Right lobe of liver (tissue), 6 donors: ENCODE data around the gene CXCR3. TPM values are rescaled to one million over a fixed set of nuclear protein-coding genes. Genes with fewer than 3 reads are reported as not detected.
"Not testable (repeated sequence)": the region's sequence is repeated elsewhere in the genome, so short reads cannot be mapped to it uniquely, and the experiment has no call there.

ENCODE experiments used
- ATAC-seq, 4 donors: fragments of 200-7000 bp; cut with Tn5 transposase; one replicate each; pipeline ENCODE4 v1.9.1; 2020; ENCODE audit warnings: mild to moderate bottlenecking in 4 of 4, moderate library complexity in 4 of 4
- DNase-seq, 3 donors: peaks; one replicate each; pipeline ENCODE4 v3.0.0-alpha.2; 2020
- H3K27ac ChIP-seq, 3 donors: fragments of 200-600 bp; one replicate each; pipeline ENCODE4 v1.8.0; 2022
- H3K27me3 ChIP-seq, 2 donors: fragments of 200-600 bp; one replicate each; pipeline ENCODE4 v1.8.0; 2022
- H3K36me3 ChIP-seq, 4 donors: fragments of 200-600 bp; sonication (generic) in 1 of 4; one replicate each; pipeline versions ENCODE4 v1.5.1 to v1.8.0; 2017 to 2022; ENCODE audit warnings: control low read depth in 1 of 4
- H3K4me1 ChIP-seq, 4 donors: fragments of 200-600 bp; sonication (generic) in 1 of 4; one replicate each; pipeline versions ENCODE4 v1.5.1 to v1.8.0; 2017 to 2022; ENCODE audit warnings: control low read depth in 1 of 4
- H3K4me3 ChIP-seq, 3 donors: fragments of 200-600 bp; one replicate each; pipeline ENCODE4 v1.8.0; 2022
- H3K9me3 ChIP-seq, 4 donors: fragments of 200-600 bp; sonication (generic) in 1 of 4; one replicate each; pipeline versions ENCODE4 v1.5.1 to v1.8.0; 2017 to 2022; ENCODE audit warnings: control low read depth in 1 of 4
- POLR2A ChIP-seq: fragments of 450-650 bp; IDR thresholded peaks from one replicate; pipeline ENCODE4 v1.6.1; 2017; ENCODE audit warnings: antibody characterized with exemption, mild to moderate bottlenecking
- WGBS: methylation state at CpG from one replicate; pipeline ENCODE4 v1.1.6; 2018; ENCODE audit warnings: low coverage, low lambda C conversion rate; ENCODE audit not compliant: insufficient coverage; ENCODE audit errors: missing lambda C conversion rate; 5-methylcytosine and 5-hydroxymethylcytosine counted together
- intact Hi-C, 2 donors: fragments of 100-400 bp; cut with DNase I; formaldehyde crosslinking; loops; one replicate each; pipeline versions ENCODE4 v1.11.2 to v1.14.1; 2022
- total RNA-seq, 6 experiments: library from RNA; depleted of rRNA in 2 of 6; stranded (reverse); fragments of >200 nt in 2 of 6; fragmentation: NEBNext Ultra II Directional in 3 of 6; extraction: Animal tissue kit (Norgen Biotek cat#: 25700) in 3 of 6; gene quantifications; one replicate each; pipeline versions ENCODE4 v1.1.0 to v1.2.4, GENCODE V29; 2016 to 2023
- TF ChIP-seq, protein P1 (sequence below), 4 donors: fragments of 200-600 bp in 3 of 4; fragments of 450-650 bp in 1 of 4; IDR thresholded peaks; one replicate each; pipeline versions ENCODE4 v1.5.1 to v1.8.0; 2016 to 2022; ENCODE audit warnings: antibody characterized with exemption in 4 of 4, mild to moderate bottlenecking in 2 of 4
- donor health status: DM: no; HTN: yes; CAD: no.
- donor health status: DM: no; HTN: no; CAD: no.
- donor health status: DM: no; HTN: no; CAD: no.
- donor health status: DM: no; HTN: yes; CAD: no.
- donor health status: DM: no; HTN: yes; CAD: no.

The CXCR3 gene
- total RNA-seq, 6 experiments from 2014 or later, result 0.13 TPM; not detected in 5

DNA sequence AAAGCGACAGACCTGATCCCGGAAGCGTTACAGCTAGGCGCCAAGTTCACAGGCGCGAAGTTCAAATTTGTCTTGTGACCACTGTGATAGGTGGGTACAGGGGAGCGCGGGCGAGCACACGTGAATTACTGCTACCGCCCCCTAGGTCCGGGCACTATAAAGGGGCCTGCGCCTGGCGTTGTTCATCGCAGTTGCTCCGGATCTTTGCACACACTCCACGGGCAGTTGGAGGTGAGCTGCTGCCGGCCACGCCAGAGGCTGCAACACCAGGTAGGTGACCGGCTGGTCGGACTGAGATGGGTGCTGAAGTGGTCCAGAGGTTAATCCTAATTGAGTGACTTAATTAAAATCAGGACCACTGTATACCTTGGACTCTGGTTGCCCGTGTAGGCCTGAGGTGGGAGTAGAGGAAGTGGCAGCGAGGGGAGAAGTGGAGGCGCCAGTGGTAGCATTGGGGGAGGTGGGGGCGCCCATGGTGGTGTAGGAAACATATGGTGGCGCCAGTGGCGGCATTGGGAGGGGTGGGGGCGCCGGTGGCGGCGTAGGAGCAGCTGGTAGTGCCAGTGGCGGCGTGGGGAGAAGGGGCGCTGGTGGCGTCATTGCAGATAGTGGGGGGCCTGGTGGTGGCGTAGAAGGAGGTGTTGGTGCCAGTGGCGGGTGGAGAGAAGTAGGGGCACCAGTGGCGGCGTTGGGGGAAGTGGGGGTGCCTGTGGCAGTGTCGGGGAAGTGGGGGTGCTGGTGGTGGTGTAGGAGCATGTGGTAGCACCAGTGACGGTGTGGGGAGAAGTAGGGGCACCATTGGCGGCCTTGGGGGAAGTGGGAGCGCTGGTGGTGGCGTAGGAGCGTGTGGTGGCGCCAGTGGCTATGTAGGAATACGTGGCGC is 39.8 kb downstream of the CXCR3 start, which contains the start of gene GCNA:
TSS of gene GCNA (plus strand) at position 185 of the 883 bp plus-strand sequence. CDS start 2,385 bp downstream, outside the sequence.
- TF ChIP-seq, protein P1, sequence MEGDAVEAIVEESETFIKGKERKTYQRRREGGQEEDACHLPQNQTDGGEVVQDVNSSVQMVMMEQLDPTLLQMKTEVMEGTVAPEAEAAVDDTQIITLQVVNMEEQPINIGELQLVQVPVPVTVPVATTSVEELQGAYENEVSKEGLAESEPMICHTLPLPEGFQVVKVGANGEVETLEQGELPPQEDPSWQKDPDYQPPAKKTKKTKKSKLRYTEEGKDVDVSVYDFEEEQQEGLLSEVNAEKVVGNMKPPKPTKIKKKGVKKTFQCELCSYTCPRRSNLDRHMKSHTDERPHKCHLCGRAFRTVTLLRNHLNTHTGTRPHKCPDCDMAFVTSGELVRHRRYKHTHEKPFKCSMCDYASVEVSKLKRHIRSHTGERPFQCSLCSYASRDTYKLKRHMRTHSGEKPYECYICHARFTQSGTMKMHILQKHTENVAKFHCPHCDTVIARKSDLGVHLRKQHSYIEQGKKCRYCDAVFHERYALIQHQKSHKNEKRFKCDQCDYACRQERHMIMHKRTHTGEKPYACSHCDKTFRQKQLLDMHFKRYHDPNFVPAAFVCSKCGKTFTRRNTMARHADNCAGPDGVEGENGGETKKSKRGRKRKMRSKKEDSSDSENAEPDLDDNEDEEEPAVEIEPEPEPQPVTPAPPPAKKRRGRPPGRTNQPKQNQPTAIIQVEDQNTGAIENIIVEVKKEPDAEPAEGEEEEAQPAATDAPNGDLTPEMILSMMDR (IDR thresholded peaks at IDR 0.05), result no peak
- TF ChIP-seq POLR2A, result no peak
- peak in 1 of 4 donors; percentile 28 for ATAC-seq
- Histone ChIP-seq H3K9me3 (no peaks in the 10 kb centered on the region), H3K4me1 (no peaks in the 10 kb centered on the region), H3K27ac (no peak within 1 kb of the TSS), H3K4me3 (no peak within 1 kb of the TSS), H3K36me3 (peaks cover 3 to 10% (median 5%) of the 10 kb centered on the region in 4 donors), H3K27me3 (no peaks in the 10 kb centered on the region)
- WGBS, result 90% methylated on average over 39 of the region's 48 CpGs
- intact Hi-C loops, result no loop called here
- DNase-seq, result no peak

DNA sequence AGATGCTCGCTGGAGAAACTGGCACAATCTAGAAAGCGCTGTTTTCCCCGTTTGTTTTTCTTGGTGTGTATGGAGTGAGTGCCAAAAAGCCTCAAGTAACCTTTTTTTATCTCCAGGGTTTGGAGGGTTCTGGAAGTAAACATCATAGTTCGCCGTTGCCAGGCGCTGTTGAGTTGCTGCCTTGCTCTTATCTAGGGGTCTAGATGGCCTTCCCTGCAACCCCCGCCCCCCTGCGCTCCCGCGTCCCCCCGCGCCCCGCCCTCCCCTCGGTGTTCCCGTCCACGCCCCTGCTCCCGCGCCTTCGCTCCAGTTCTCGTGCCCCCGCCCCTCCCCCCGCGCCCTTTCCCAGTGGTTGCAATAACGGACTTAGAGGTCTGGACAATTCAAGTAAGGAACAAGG is 40.6 kb downstream of the CXCR3 start:
- WGBS, result 81% methylated on average over 22 of the region's 24 CpGs
- ATAC-seq (no peak), DNase-seq (no peak)
- no peaks in the 10 kb centered on the region for H3K27me3 ChIP-seq
- intact Hi-C loops, result no loop called here
- H3K9me3 ChIP-seq, result no peaks in the 10 kb centered on the region
- no peak overlapping the region for H3K4me3 ChIP-seq
- TF ChIP-seq POLR2A, result no peak
- TF ChIP-seq, protein P1 (IDR thresholded peaks at IDR 0.05), result no peak
- no peak overlapping the region for H3K27ac ChIP-seq
- H3K4me1 ChIP-seq, result no peaks in the 10 kb centered on the region
- peaks cover 3 to 14% (median 7%) of the 10 kb centered on the region in 4 donors for H3K36me3 ChIP-seq

DNA sequence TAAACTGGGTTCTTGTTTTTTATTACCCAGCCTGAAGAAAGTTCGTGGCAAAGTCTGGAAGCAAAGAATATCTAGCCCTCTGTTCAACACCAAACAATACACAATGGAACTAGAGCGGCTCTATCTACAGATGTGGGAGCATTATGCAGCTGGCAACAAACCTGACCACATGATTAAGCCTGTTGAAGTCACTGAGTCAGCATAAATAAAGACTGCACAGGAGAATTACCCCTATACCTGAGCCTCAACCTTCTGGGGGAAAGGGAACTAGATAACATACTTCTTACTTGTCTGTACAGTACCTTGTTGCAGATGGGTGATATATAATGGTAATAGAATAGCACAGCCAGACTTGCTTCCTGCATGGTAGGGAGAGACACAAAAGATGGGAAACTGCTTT is 44.7 kb downstream of the CXCR3 start:
- intact Hi-C loops, result no loop called here
- 63% methylated on average over 2 of the region's 2 CpGs for WGBS
- Histone ChIP-seq H3K4me3 (no peak overlapping the region), H3K36me3 (peaks cover 0 to 48% (median 9%) of the 10 kb centered on the region in 4 donors), H3K27me3 (no peaks in the 10 kb centered on the region), H3K4me1 (no peaks in the 10 kb centered on the region), H3K9me3 (no peaks in the 10 kb centered on the region), H3K27ac (no peak overlapping the region)
- TF ChIP-seq, protein P1 (IDR thresholded peaks at IDR 0.05), result no peak
- no peak for TF ChIP-seq POLR2A
- no peak for ATAC-seq
- no peak for DNase-seq

DNA sequence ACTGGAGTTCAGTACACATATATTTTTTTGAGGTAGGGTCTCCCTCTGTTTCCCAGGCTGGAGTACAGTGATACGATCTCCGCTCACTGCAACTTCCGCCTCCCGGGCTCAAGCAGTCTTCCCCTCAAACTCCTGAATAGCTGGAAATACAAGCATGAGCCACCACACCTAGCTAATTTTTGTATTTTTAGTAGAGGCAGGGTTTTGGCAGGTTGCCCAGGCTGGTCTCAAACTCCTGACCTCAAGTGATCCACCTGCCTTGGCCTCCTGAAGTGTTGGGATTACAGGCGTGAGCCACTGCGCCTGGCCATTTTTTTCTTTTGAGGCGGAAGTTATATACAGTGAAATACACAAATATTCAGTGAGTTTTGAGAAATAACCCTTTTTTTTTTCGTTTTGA is 46.9 kb downstream of the CXCR3 start:
- H3K9me3 ChIP-seq, H3K27me3 ChIP-seq, intact Hi-C loops, DNase-seq, H3K4me1 ChIP-seq, H3K4me3 ChIP-seq, ATAC-seq, H3K27ac ChIP-seq: not testable (repeated sequence)
- 85% methylated on average over 8 of the region's 8 CpGs for WGBS
- peaks cover 0 to 70% (median 17%) of the 10 kb centered on the region in 4 donors for H3K36me3 ChIP-seq

Other genes starting within 250 kb of the CXCR3 start
- 10 to 100 TPM; 35.5 to 67.0 (median 44.5) TPM for gene OGT, start 85.4 kb downstream of the CXCR3 start, total RNA-seq
- gene GCNA, start 40.1 kb downstream of the CXCR3 start, total RNA-seq, result 1 to 10 TPM in 3 of 6 experiments, under 1 TPM in 3; 0.37 to 1.7 (median 0.95) TPM
- gene CXorf49, start 99.8 kb upstream of the CXCR3 start, total RNA-seq, result not detected
- not detected for gene CXorf49B, start 144.8 kb upstream of the CXCR3 start, total RNA-seq